GM19452 (cell line): ENCODE data around the gene ATF1.

Experiments used
- ATAC-seq: cut with Tn5 transposase; IDR thresholded peaks from one replicate; pipeline ENCODE4 v1.9.1; 2021; ENCODE audit not compliant: unreplicated experiment

The ATF1 gene

DNA sequence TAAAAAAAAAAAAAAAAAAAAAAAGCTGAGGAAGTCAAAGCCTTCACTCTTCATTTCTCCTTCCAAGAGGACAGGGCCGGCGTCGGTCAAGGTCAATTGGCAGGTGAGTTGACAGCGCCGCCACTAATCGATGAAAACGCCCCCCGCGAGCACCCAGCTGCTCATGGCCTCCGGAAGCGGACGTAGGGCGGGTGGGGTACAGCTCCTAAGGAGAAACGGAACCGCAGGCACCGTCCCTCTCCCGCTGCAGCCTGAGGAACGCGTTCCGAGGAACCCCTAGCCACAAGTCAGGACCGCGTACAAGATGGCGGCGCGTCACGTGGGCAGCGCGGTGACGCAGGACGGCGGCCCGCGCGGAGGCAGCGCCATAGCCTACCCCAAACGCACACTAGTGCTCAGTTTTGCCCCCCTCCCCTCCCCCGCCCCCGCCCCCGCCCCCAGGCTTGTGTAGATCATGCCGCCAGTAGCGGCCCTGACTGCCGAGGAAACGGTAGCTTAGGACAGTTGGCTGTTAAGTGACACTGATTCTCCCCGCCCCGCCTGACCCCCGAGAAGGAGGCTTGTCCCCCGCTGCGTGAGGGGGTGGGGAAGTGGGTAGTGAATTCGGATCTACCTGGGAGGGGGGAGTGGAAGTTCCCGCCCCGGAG lies at the start of gene ATF1:
Gene ATF1 (plus strand): TSS at position 463 of the 647 bp plus-strand sequence. CDS start 16,045 bp downstream, outside the sequence.
- peak; percentile 73 for ATAC-seq

DNA sequence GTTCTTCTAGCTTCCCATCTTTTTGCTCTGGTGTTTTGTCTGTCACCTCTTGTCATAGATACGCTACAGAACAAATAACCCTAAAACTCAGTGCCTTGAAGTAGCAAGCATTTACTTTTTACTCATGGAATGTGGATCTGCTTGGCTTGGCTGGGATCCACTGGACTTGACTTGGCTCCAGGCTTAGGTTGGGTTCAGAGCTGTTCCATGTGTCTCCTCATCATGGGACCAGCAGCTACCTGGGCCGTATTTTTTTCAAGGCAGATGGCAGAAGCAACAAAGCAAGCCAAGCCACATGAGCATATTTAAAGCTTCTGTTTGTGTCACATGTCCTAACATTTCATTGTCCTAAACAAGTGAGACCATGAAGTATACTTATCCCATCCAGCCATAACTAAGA lies 48.7 kb upstream of the ATF1 start:
- no peak for ATAC-seq

DNA sequence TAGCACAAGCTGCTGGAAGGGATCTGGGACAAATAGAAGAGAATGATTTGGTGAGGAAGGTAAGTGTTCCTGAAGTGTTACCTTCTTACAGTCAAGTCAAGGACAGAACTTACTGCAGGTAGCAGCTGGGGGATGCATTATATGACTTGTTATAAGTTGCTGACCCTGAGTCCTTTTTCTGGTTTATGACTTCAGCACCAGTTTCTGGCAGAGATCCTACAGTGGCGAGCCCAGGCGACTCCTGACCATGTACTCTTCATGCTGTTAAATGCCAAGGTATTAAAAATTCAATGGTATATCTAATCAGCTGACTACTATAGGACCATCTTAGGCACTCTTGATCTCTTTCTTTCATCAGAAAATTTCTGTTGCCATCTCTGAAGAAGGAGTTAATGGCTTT lies 45.1 kb upstream of the ATF1 start:
- no peak for ATAC-seq

DNA sequence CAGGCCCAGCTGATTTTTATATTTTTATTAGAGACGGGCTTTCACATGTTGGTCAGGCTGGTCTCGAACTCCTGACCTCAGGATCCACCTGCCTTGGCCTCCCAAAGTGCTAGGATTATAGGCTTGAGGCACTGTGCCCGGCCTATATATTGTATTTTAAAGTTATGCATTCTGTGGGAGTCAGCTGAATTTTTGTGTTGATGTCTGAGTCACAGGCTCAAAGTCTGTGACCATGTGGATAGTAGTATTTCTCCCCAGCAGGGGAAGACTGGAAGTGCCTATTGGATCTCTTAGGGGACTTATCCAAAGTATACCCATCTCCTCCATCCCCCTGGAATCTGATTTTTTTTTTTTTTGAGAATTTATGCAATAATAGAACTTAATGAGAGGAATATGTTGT lies 43.8 kb upstream of the ATF1 start:
- no peak for ATAC-seq

DNA sequence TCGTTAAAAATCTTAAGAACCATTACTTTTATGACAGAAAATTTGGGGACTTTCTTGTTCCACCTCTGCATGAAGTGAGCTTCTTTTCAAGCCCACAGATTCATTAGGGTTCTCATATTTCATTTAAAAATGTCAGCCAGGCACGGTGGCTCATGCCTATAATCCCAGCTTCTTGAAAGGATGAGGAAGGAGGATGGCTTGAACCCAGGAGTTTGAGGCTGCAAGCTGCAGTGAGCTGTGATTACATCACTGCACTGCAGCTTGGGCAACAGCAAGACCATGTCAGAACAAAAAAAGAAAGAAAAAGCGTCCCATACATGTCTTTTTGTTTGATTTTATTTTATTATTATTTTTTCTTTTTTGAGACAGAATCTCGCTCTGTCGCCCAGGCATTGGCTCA lies 43.4 kb upstream of the ATF1 start:
- no peak for ATAC-seq

DNA sequence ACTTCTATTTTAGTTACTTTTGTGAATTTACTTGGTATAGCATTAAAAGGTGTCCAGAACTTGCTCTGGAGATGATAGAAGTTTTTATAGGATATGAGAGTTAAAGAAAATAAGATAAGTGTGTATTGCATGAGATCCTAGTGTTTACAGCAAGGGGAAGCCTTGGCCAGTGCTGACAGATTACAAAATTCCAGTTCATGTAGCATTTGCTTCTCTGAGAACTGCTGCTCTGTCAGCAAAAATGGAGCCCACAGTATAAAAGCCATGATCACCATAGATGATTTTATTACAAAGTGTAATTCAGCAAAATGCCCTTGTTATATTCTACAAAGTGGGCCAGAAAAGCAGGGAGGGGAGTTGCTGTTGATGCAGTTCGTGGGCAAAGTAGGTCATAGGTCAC lies 40.0 kb upstream of the ATF1 start:
- ATAC-seq: no peak

DNA sequence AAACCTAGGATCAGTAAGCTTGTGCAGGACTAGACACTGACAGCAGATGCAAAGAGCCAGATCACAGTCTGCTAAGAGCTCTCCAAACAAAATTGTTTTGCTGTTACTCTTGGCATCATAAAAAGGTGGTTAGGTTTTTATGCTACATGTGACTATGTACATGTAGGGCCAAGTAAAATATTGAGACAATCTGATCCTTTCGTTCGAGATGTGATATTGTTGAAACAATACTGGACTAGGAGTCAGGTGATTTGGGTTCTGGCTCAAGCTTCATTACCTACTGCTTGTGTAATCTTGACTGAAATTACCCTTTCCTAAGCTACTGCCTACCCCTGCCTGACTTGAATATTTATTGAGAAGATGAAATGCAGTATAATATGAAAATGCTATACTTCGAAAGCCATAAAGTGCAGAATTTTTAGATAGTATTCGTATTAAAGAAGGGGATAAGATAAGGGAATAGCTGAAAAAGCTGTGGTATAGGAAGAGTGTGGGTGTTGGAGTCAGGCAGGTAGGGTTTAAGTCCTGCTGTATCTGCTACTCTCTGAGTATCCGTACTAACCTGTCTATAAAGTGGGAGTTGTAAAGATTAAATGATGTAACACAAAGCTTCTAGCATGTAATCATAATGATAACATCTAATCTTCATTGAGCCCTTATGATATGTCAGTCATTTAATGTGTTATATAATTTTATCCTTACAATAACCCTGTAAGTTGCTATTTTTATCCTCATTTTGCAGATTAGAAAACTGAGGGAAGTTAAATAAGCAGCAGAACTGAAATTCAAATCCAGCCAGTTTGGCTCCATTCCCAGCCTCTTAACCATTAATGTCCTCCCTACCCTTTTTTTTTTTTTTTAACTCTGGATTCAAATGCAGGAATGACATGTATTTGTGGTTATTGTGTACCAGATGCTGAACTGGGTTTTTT lies 38.6 kb upstream of the ATF1 start:
- ATAC-seq: no peak

DNA sequence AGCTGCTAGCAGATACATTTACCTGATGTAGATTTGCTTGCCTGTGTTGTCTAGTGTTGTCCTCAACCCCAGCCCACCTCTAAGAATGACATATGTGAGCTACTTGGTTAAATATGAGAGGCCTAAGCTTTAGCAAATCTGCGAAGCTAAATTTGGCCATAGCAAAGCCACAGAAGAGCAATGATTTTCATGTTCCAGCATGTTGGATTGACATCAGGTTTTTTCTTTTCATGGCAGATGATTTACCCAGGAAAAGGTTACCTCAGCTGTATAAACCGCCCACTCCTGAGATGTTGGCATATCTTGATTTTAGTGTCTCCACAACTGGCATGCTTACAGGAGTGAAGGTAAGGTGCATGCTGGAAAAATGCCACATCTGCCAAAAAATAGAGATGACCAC lies 36.4 kb upstream of the ATF1 start:
- no peak for ATAC-seq

DNA sequence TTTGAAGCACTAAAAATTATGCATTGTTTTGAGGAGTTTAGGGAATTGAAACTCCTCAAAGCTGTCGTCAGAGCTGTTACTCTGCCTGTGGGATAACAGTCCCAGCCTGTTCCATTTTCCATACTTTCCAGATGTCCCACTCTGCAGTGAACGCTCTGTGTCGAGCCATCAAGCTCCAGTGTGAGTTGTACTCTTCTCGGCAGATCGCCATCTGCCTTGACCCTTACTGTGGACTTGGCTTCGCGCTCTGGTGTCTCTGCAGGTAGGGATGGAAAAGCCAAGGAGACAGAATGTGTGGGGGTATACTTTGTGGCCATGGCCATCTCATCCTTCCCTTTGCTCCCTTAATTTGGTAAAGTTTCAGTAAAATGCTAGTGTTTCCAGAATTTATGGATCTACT lies 35.5 kb upstream of the ATF1 start:
- ATAC-seq: no peak

DNA sequence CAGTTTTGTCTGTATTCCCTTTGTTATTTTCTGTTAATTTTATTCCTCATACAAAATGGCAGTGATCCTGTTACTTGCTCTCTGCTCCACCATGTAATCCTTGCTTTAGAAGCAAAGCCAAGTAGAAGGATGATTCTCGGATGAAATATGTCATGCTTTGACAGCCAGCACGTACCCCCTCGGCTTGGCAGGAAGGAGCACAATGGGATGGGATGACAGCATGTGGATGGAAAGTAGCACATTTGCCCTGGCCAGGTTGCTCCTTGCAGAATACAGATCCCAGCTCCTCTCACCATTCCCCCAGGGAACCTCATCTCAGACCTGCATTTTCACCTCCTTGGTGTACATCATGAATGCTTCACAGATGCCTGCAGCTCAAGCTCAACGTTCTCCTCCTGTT lies 35.1 kb upstream of the ATF1 start:
- no peak for ATAC-seq

DNA sequence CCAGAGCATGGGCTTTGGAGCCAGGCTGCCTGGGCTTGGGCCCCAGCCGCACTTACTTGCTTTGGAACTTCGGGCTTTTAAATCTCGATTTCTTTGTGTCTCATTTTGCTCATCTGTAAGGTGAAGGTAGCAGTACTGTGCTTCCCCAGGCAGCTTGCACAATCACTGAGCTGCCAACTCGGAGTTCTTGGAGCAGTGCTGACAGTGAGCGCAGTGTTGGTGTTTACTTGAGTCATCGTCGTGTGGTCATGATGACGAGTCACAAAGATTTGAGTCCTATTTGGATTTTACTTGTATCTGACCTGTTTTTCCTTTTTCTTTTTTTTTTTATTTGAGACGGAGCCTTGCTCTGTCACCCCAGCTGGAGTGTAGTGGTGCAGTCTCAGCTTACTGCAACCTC lies 31.3 kb upstream of the ATF1 start:
- ATAC-seq: no peak

DNA sequence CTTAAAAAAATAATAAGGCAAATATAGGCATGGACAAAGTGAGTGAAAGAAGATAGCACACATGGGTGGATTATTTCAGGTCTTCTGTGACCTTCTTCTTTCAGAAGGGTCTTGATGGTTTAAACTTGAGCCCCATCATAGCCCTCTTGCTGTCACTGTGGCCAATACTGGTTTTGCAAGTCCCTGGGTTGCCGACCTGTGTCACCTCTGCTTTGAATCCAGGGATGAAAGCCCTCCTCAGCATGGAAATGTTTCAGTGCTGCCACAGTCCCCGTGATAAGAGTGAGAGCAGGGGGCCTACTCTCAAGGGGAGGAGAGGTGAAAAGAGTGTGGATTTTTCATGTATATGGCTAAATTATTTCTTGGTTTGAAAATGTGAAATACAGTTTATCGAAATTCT lies 30.2 kb upstream of the ATF1 start:
- ATAC-seq: no peak

DNA sequence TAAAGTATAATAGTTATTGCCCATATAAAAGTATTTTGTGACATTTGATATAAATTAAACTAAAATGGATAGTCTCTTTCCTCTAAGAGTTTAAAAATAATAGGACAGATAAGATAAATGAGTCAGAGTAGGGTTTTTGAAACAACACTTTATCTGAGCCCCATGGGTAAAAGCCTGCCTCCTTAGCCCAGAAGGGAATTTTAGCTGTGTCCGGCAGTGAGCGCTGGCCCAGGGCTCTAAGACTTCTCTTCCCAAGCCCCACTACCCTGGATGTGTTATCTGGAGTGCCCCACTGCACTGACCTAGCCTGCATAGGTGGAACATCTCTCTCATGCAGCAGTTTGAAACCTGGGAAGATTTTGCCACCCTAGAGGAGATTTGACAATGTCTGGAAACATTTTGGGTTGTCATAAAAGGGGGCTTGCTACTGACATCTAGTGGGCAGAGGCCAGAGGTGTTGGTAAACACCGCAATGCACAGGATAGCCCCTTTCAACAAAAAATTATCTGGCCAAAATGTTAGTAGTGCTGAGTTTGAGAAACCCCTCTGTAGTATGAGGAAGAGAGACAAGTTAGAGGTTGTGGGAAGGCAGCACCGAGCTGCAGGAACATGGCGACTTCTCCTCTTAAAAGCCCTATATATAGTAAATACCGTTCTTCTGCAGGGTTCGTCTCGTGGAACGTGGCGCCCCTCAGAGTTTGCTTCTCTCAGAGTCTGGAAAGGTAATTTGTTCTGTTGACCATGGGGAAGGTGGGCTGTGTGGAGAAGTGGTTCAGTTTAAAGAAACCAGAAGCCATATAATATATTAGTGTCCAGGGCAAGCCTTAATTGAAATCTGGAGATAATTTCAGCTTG lies 29.3 kb upstream of the ATF1 start:
- no peak for ATAC-seq

DNA sequence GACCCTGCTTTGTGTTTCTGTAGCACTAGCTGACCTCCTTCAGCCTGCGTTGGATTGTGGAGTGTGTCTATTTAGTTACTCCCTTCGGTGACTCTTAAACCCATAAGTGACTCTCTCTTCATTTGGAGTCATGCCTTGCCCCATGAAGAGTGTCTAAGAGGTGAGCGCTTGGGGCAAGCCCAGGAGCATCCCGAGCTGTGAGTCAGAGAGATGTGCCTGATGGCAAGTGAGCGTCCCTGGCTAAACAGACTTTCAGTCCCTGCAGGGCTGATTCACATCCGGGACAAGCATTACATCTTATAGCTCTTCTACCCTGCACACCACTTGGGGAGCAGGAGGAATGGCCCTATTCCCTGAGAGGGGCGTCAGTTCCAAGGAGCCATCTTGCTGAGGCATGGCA lies 24.3 kb upstream of the ATF1 start:
- no peak for ATAC-seq

DNA sequence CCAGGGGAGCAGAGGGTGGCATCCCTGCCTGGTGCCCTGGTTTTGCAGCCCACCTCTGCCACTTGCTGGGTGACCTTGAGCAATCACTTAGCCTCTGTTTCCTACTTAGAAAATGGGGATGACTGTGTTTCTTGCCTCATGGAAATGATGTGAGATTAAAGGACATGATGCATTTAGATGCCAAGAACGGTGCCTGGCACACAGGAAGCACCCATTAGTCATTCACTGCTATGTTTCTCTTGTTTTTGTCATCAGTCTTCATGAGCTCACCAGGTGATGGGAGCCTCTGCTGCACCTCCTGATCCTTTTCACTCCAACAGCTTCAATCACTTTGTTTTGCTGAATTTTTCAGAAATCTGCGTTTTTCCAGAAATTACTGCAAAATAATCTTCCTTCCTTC lies 23.6 kb upstream of the ATF1 start:
- ATAC-seq: no peak

DNA sequence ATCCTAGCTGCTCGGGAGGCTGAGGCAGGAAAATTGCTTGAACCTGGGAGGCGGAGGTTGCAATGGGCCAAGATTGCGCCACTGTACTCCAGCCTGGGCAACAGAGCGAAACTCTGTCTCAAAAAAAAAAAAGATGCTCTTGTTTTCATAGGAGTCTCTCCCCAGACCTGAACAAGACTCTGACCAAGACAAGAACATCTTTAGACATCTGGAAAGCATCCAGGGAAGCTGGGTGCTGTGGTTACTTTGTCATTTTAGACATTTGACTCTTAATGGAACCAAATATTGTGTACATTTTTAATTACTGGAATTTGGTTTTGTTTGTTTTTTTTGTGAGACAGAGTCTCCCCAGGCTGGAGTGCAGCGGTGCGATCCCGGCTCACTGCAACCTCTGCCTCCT lies 21.1 kb upstream of the ATF1 start:
- no peak for ATAC-seq

DNA sequence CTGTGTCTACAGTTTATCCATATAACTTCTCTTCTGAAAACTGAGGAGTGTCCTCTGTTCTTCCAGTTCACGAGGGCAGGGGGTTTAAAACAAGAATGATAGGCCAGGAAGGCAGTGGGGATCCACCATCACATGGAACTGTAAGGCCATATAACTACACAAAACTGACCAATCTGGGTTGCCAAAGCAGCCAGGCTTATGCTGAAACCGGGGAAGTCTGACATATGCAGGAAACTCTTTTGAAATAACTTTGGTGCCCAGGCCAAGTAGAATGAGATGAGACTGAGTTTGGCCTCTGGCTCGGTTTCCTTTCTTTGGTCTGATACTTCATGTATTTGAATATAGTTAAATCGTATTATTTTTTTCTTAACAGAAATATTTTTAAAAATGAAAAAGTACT lies 18.0 kb upstream of the ATF1 start:
- ATAC-seq: no peak

DNA sequence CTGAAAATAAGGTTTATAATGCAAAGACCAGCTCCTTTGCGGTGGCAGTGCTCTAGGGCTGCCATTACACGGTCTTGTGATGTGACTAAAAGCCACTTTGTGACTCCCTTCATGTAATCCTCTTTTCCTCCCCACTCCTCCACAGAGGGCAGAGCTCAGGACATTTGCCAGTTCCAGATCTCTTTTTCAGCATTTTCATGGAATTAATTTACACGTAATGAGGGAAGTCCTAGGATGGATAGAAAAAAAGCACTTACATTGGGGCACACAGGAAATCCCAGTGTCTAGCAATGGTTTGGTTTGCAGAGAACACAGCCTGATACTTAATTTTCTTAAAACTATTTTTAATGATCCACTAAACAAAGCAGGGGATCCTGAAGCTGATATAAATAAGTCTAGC lies 17.5 kb upstream of the ATF1 start:
- ATAC-seq: no peak

DNA sequence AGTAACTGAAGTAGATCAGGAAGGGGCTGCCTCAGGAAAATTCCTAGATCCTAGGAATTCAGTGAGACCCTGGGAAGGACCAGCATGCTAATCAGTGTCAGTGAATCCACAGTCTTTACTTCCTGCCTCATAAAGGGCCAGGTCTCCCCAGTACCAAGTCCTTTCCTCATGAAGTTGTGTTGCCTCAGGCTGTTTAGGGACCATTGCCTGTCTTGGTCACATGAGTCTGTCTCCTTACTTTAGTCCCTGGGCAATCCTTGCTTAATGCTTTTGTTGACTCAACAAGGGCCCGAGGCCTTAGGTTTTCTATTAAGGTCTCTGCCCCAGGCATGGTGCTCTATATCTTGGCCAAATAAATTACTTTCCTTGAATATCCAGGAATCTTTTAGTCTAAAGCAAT lies 16.1 kb upstream of the ATF1 start:
- ATAC-seq: no peak

DNA sequence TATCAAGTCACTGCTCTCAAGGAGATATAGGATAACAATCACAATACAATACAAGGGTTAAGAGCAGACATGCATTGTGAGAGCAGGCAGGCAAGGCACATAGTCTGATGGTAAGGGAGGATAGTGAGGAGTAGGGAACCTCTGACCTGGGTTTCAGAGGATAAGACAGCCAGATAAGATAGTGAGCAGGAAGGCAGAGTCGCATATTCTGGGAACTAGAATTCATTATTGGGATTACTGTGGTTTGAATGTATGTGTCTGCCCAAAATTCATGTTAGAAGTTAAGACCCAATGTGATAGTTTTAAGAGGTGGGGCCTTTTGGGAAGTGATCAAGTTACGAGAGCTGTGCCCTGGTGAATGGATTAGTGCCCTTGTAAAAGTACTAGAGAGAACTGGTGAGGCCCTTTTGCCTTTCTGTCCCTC lies 14.4 kb upstream of the ATF1 start:
- no peak for ATAC-seq

DNA sequence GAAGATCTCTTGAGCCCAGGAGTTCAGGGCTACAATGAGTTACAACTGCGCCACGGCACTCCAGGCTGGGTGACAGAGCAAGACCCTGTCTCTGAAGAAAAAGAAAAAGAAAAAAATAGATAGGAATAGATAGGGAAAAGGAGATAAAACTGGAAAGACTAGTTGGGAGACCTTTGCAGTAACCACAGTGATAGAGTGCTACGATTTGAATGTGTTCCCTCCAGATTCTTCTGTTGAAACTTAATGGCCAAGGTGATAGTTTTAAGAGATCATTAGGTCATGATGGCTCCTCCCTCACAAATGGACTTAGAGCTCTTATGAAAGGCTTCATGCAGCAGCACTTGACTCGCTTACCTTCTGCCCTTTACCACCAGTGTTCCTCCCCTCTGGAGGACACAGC lies 13.5 kb upstream of the ATF1 start:
- ATAC-seq: no peak
